Lower lobe of right lung (tissue), 2 donors: ENCODE measurements around the gene RALY. TPM values are rescaled to one million over a fixed set of nuclear protein-coding genes. Genes with fewer than 3 reads are reported as not detected.

ENCODE experiments used
- ATAC-seq, 2 donors: fragments of 200-7000 bp; cut with Tn5 transposase; one replicate each; pipeline ENCODE4 v1.9.1; 2020 to 2022; ENCODE audit warnings: mild to moderate bottlenecking in 2 of 2, moderate library complexity in 2 of 2
- DNase-seq: peaks from one replicate; pipeline ENCODE4 v3.0.0-alpha.2; 2020
- H3K27ac ChIP-seq: fragments of 200-600 bp; one replicate; pipeline ENCODE4 v1.8.0; 2022
- H3K27me3 ChIP-seq: fragments of 200-600 bp; one replicate; pipeline ENCODE4 v1.8.0; 2022; ENCODE audit warnings: low read depth
- H3K36me3 ChIP-seq: fragments of 200-600 bp; one replicate; pipeline ENCODE4 v1.8.0; 2022; ENCODE audit warnings: mild to moderate bottlenecking
- H3K4me1 ChIP-seq: fragments of 200-600 bp; one replicate; pipeline ENCODE4 v1.8.0; 2022
- H3K4me3 ChIP-seq: fragments of 200-600 bp; one replicate; pipeline ENCODE4 v1.8.0; 2022; ENCODE audit warnings: mild to moderate bottlenecking
- H3K9me3 ChIP-seq: fragments of 200-600 bp; one replicate; pipeline ENCODE4 v1.8.0; 2022
- intact Hi-C: fragments of 100-400 bp; cut with DNase I; formaldehyde crosslinking; loops from one replicate; pipeline ENCODE4 v1.11.0; 2022
- total RNA-seq: library from RNA; stranded (reverse); fragmentation: NEBNext Ultra II Directional; extraction: Animal tissue kit (Norgen Biotek cat#: 25700); gene quantifications from one replicate; pipeline ENCODE4 v1.2.1, GENCODE V29; 2021
- TF ChIP-seq, protein P1 (sequence below): fragments of 200-600 bp; IDR thresholded peaks from one replicate; pipeline ENCODE4 v1.8.0; 2022; ENCODE audit warnings: antibody characterized with exemption, mild to moderate bottlenecking
- donor health status: DM: no; HTN: yes; CAD: no; lungs with severe emphysema.

RALY gene
- total RNA-seq, 1 donor from 2014 or later = 124 TPM

- H3K27ac ChIP-seq = no peak overlapping the region
- no peak overlapping the region for H3K4me3 ChIP-seq
- intact Hi-C loops = no loop called here
- peaks cover 12% of the 10 kb centered on the region for H3K4me1 ChIP-seq
- H3K36me3 ChIP-seq = peaks cover 57% of the 10 kb centered on the region
- ATAC-seq = no peak
- H3K9me3 ChIP-seq = no peaks in the 10 kb centered on the region
- DNase-seq = no peak
- no peaks in the 10 kb centered on the region for H3K27me3 ChIP-seq
- TF ChIP-seq, protein P1, sequence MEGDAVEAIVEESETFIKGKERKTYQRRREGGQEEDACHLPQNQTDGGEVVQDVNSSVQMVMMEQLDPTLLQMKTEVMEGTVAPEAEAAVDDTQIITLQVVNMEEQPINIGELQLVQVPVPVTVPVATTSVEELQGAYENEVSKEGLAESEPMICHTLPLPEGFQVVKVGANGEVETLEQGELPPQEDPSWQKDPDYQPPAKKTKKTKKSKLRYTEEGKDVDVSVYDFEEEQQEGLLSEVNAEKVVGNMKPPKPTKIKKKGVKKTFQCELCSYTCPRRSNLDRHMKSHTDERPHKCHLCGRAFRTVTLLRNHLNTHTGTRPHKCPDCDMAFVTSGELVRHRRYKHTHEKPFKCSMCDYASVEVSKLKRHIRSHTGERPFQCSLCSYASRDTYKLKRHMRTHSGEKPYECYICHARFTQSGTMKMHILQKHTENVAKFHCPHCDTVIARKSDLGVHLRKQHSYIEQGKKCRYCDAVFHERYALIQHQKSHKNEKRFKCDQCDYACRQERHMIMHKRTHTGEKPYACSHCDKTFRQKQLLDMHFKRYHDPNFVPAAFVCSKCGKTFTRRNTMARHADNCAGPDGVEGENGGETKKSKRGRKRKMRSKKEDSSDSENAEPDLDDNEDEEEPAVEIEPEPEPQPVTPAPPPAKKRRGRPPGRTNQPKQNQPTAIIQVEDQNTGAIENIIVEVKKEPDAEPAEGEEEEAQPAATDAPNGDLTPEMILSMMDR = no peak
These were observed 78.4 kb downstream of the RALY start for GRCh38 chr20:34072076-34072475.

- intact Hi-C loops = no loop called here
- Histone ChIP-seq H3K9me3 (no peaks in the 10 kb centered on the region), H3K27ac (no peak overlapping the region), H3K4me3 (no peak overlapping the region), H3K36me3 (peaks cover 64% of the 10 kb centered on the region), H3K27me3 (no peaks in the 10 kb centered on the region), H3K4me1 (peaks cover 12% of the 10 kb centered on the region)
- DNase-seq = no peak
- ATAC-seq = no peak
- TF ChIP-seq, protein P1 = no peak
These were observed 79.1 kb downstream of the RALY start for GRCh38 chr20:34072778-34073177.

DNA sequence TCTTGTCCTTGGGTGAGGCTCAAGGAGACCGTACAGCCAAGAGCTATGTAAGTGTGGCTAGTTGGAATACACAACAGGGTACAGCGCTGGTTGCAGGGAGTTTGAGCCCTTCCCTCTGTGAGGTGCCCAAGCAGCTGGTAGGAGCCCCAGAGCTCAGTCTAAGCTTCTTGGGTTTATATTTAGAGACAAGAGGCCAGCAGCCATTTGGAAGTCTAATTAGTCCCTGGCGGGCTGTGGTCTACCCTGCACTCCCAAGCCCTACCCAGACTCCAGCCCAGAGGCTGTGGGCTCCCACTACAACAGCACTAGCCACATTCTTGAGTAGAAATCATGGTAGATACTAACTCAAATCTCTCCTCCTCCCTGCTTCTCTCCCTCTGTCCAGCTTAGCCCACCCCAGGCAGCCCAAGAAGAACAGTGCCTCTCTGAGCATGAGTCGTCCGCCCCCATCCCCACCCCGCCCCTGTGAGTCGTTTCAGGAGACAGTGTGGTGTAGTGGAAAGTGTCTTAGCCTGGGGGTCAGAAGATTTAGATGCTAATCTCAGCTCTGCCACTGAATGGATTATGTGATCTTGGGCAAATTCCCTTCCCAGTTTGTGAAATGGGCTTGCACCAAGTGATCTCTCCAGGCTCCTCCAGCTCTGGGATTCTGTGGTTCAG, 80.5 kb downstream of the RALY start:
- intact Hi-C loops = no loop called here
- H3K9me3 ChIP-seq = no peaks in the 10 kb centered on the region
- TF ChIP-seq, protein P1 = no peak
- H3K36me3 ChIP-seq = peaks cover 79% of the 10 kb centered on the region
- ATAC-seq = no peak
- H3K27ac ChIP-seq = no peak overlapping the region
- H3K4me1 ChIP-seq = peaks cover 6% of the 10 kb centered on the region
- no peak for DNase-seq
- no peaks in the 10 kb centered on the region for H3K27me3 ChIP-seq
- no peak overlapping the region for H3K4me3 ChIP-seq

GRCh38 chr20:34075647-34076046, 81.9 kb downstream of the RALY start:
- Histone ChIP-seq H3K4me1 (no peaks in the 10 kb centered on the region), H3K27ac (no peak overlapping the region), H3K27me3 (no peaks in the 10 kb centered on the region), H3K4me3 (no peak overlapping the region), H3K9me3 (no peaks in the 10 kb centered on the region), H3K36me3 (peaks cover 93% of the 10 kb centered on the region)
- DNase-seq (no peak), ATAC-seq (no peak)
- intact Hi-C loops = no loop called here
- TF ChIP-seq, protein P1 = no peak

- peaks cover 100% of the 10 kb centered on the region for H3K36me3 ChIP-seq
- H3K4me1 ChIP-seq = peaks cover 3% of the 10 kb centered on the region
- TF ChIP-seq, protein P1 = no peak
- ATAC-seq (no peak), DNase-seq (no peak)
- H3K27ac ChIP-seq = no peak overlapping the region
- H3K4me3 ChIP-seq = no peak overlapping the region
- intact Hi-C loops = no loop called here
- no peaks in the 10 kb centered on the region for H3K27me3 ChIP-seq
- H3K9me3 ChIP-seq = no peaks in the 10 kb centered on the region
These were observed 83.2 kb downstream of the RALY start for GRCh38 chr20:34076952-34077351.
